HPDE6-E6E7 (cell line): ENCODE measurements around the gene KDM1A.

Experiments used
- DNase-seq: peaks from one replicate; pipeline ENCODE4 v3.0.0; 2011; ENCODE audit warnings: missing footprints; ENCODE audit errors: extremely low spot score

The KDM1A gene

DNA sequence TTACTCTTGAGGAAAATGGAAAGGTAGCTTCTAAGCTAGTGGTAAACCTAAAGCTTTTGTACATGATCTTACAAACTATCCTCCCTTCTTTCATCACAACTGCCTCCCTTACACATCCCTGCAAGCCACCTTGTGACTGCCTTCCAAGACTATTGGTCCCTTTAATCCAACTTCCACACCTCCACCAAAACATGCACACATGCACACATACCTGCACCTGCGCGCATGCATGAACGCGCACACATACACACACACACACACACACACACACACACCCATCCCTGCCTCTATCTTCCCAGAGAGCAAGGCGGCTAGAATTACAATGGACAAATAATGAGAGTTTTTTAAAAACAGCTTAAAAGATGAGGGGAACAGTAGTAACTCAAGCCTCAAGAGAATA is 91.1 kb downstream of the KDM1A start:
- DNase-seq = no peak

DNA sequence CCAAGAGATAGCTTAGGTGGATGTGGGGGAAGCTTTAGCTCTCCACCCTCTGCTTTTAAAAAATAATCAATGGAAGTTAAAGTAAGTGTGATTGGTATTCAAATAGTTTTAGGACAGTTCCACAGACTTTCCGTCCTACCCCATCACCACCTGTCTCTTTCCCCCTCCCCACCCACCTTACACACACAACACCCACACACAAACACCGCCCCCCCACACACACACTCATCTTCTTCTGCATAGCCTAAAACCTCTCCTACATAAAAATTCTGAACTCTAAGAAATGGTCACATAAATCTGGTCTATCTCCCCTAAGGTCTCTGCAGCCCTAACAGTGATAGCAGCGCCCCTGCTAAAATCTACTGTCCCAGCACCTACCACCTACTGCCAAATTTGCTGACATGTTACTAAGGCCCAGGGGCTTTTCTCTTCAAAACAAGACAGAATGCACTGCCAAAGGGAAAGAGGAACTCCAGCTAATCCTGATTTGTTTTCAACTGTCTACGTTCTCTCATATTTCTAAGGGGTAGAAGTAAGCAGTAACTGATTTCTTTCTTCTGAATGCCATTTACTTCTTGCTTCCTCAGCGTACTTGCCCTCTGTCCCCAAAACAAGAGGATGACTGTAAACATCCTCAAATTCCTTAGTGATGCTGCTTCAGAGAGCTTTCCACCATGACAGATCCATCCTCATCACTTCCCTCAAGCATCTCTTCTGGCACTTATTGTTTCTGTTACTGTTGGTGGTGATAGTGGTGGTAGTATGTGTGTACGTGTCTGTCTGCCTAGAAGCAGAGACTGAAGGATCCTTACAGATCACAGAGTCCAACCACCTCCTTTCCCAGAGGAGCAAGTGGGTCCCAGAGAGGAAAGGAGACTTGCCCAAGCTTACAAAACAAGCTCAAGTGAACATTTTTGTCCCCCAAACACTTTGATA is 92.6 kb downstream of the KDM1A start:
- DNase-seq = no peak

DNA sequence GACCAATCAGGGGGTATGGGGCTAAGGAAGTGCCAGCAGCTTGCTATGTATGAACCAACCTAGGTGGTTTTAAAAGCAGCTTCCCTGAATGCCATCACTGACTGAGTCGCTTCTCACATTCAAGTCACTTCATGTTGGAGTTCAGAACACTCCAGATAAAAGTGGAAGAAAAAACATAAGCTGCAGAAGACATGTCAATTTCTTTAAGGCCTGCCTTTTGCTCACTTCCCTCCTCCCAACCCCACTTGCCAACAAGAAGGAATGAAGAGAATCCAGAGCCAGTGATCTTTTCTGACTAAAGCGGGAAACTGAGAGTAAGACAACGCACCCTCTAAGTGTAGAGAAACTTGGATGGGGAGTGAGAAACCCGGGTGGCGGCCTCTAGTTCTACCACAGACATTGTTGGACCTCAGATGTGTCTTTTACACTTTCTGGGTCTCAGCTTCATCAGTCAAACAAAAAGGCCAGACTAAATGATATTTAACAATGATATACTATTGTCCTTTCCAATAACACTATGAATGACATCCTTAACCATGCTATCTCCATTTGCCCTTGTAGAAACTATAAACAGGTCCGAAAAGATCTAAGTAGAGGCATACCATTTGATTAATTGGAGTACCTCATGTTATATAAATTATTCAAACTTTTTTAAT is 95.3 kb downstream of the KDM1A start:
- DNase-seq = no peak

DNA sequence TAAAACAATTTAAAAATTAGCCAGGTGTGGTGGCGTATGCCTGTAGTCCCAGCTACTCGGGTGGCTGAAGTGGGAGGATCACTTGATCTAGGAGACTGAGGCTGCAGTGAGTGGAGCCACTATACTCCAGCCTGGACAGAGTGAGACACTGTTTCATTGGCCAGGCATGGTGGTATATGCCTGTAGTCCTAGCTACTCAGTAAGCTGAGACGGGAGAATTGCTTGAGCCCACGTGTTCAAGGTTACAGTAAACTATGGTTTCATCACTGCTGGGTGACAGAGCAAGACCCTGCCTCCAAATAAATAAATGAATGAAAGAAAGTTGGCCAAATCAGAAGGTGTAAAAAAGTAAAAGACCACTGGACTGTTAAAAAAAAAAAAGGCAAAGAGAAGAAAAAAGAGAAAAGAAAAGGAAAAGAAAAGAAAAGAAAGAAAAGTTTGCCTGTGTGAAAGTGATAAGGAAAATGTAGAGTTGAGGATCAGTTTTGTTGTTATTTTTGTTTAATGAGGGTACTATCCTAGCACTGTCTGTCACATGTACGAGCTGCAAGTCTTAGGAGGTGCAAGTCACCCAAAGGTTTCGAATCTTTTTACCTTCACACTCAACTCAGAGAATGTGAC is 97.1 kb downstream of the KDM1A start:
- no peak for DNase-seq

DNA sequence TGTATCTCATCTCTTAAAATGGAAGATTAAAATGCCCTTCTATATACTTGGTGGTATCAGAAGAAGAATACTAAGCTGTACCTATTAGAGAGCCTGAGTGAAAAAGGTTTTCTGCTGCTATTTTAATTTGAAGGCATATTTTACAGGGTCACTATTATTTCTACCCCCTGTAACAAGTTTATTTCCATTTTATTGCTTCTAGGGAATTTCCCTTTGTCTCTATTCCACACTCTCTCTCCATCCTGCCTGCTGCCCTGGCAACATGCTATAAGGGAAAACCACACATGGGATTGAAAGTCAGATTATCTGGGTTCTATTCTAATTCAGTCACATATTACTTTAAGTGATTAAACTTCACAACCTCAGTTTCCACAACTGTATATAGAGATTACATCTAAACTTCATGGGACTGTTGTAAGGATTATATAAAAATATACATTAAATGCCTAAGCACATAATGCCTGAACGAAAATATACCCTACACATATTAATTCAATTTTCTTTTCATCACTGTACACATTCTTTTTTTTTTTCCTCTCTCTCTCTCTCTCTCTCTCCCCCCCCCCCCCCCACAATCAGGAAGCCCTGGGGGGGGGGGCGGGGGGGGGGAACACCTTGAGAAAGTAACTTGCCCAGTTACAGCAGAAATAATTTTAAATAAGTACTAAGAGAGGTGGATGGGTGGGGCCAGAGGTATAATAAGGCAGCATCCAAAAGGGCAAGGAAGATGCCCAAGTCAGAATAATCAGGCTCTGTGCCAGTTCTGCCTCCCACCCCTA is 97.8 kb downstream of the KDM1A start:
- DNase-seq = no peak

DNA sequence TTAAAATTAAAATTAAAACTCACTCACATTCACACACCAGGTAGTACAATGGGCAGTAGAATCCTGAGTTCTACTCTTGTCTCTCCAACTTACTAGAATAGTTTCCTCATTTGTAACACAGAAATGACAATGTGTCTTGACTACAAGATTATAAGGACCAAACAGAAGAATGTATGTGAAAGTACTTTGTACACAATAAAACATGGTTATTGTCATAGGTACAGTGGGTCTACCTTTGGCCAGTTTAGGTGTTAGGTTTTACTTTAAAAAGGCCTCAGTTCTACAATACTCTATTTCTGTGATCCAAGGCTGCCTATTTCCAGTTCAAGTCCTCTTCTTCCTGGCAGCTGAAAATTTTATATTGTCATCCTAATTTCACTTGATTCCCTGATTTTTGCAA is 99.1 kb downstream of the KDM1A start:
- no peak for DNase-seq

DNA sequence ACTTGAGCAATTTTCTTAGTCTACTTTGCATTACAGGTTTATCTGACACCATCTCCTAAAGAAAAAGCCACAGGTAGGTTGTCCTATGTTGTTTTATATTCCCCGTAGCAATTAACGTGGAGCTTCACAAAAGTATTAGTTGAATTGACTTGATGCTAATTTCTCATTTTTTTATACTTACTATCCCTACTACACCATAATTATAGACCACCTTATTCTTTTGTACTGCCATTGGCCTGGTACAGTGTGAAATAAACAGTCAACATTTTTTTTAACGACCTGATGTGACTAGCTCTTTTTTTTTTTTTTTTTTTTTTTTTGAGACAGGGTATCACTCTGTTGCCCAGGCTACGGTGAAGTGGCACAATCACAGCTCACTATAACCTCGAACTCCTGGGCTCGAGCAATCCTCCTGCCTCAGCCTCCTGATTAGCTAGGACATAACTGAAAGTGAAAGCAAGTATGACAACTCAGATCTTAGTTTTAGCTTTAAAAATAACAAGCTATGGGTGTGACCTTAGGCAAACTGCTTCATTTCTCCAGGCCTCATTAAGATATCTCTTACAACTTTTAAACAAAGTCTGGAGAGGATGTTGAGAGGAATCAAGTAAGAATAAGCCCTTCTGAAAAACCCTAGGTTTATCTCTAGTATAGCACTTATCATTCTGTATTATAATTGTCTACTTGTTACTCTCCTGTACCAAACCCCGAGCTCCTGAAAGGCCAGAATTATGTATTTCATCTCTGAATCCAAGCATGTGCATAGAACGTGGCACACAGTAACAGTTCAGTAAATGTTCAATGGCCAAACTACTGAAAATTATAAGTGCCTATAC is 99.9 kb downstream of the KDM1A start:
- no peak for DNase-seq

DNA sequence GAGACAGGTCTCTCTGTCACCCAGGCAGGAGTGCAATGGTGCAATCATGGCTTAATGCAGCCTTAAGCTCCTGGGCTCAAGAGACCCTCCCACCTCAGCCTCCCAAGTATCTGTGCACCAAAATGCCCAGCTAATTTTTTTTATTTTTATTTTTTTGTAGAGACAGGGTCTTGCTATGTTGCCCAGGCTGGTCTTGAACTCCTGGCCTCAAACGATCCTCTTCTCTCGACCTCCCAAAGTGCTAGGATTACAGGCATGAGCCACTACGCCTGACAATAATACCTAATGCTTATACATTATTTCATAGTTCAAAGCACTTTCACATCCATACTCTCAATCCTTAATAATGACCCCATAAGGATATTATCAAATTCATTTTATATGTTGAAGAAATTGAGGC is 101.1 kb downstream of the KDM1A start:
- no peak for DNase-seq

DNA sequence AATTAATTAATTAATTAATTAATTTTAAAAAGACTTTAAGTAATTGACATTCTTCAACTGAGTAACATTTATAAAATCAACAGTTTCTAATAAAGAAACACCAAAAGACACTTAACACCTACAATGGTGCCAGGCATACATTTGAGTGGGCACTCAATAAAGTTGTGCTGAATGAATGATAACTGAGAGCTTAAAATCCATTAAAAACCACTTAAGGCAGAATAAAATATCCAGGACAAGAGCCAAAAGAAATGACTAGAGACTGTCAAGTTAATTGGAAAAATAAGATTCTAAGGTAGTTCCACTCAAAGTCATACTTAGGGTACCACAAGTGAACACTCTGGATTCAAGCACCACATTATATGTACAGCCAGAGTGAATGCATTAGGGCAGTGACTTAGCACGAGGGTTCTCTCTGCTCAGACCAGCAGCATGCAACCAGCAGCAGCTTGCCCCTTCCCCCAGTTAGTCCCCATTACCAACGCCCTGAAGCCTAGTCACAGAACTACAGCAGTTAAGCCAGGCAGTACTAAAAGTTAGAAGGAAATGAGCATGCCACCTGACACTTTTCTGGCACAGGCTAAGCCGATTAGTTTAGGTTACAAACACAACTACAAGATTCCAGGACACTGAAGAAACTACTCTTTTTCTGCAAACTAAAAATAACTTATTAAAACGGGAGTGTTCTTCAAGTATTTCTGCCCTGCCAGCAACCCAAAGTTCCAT is 102.9 kb downstream of the KDM1A start:
- DNase-seq = no peak

DNA sequence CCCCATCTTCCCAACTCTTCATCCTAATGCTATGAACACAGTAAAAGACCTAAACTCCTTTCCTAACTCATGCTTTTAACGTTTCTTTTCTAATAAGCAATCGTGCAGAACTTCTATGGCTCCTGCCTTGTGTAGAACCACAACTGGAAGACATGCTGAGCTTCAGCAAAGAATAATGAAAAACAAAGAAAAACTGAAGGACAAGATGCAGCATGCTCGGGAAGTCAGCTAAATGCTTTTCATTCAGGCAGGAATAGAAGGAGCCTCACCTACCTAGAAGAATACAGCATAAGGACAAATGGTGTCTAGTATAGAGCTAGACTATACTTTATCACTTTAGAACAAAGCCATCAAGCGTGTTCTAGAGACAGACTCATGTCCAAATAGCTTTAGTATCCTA is 103.5 kb downstream of the KDM1A start:
- DNase-seq = no peak

DNA sequence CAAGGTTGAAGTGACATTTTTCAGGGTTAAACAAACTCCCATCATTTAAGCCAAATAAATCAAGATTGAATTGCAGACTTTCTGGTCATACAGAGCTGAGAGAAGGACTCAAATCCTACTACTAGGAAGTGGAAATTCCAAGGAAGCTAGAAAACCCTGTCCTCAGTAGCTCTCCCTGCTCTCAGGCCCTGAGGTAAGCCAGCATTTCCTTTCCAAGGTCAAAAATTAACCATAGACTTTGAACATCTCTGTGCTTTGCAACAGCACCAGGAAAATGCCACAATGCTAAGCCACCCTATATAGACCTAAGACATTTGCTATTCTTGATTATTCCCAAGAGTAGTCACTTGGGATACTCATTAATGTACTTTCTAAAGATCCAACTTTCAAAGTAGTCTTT is 104.3 kb downstream of the KDM1A start:
- no peak for DNase-seq

DNA sequence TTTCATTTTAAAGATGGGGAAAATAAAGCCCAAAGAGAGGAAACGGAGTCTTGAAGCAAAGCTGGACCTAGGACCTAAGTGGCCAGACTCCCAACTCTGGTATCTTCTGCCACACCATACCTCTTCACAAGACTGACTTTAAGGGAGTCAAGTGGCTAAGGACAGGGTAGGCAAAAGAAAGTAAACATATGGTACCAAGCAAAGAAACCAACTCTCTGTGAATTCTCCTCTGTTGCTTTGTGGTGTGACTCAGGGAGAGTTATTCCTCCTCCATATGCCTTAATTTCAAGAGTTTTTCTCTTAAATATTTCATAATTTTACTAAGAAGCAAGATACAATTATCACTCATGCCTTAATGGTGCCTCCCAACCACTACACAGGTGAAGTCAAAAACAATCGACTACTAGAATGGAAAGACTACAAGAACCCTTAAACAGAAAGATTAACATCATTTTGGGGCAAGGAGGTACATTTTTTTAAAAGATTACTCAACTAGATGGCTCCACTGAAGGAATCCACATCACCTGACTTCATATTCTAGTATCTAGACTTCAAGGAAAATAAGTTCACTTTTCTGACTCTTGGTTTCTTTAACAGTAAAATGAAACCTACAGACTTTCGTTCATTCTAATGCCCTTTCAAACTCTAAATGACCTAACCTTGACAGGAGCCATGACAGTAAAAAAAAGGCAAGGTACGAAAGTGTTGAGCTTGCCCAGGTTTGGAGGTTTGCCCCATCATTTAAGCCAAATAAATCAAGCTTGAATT is 105.2 kb downstream of the KDM1A start:
- no peak for DNase-seq

DNA sequence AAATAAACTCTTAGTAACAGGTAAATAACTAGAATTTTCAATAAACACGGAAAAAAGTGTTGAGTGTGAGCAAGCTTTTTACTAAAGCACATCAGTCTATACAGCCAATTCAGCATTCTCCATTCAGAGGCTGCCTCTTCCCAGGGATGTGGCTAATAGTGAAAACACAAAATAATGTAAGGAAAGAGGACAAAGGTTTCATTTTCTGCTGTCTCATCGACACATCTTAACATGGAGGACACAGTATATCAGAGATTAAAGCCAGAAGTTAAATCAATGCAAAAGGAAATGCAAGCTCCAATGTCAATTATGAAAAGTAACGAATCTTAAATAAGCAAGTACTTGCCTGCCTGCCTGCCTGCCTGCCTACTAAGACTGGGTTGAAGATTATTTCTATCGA is 106.2 kb downstream of the KDM1A start:
- DNase-seq = no peak

DNA sequence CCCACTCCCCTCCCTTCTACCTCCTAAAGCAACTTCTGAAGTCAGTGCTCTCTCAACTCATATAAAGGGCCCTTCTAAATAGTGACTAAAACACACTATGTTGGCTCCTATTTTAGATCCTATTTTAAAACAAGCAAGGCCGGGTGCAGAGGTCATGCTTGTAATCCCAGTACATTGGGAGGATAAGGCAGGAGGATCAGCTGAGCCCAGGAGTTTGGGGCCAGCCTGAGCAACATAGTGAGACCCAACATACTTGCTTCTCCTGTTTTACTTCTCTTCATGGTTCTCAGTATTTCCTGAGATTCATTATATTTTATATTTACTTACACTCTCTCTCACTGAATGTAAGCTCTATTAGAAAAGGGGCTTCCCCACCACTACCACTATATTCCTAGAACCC is 106.9 kb downstream of the KDM1A start:
- no peak for DNase-seq

DNA sequence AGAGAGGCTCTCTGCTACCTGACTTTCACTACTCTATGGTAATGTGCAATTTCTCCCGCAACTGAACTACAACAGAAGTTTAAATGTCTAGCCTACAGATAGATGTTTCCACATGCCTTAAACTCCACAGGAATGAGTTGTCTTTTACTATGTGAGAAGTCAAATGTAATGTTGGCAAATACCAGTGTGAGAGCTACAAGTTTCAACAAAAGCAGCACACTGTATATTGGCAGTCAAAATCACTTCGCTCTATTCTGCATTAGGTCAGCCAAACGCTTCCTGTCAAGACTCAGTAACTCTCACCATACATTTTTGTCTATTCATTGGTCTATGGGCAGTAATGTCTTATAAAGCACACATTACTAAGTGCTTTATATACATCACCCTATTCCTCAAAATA is 107.5 kb downstream of the KDM1A start:
- DNase-seq = no peak

DNA sequence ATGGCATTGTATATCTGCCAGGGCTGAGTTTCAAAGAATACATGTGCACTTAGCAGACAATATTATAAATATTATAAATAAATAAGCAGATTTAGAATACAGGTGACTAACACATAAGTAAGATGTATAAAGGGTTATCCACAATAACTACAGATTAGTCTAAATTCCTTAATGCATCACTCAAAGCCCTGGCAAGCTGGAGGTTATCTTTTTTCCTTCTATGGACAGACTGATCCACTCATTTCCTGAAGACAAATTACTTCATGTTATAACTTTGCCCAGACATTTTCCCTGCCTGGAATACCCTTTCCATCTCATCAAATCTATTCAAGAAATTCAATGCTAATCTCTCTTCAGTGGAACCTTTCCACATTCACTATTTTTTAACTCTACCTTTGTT is 110.6 kb downstream of the KDM1A start:
- DNase-seq = no peak

DNA sequence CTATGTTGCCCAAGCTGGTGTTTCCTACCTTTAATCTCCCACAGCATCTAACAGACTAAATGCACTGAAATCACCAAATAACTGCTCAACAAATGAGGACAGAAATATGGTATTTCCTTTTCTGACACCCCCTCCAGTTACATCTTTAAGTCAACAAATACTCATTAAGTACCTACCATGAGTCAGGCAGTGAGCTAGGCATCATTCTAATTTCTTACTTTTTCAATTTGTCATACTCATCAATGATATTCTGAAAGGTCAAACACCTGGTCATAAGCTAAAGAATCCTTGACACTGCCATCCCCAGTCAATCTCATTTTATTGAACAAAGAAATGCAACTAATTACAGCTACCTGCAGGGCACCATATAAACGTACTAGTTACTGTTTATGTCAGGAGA is 112.8 kb downstream of the KDM1A start:
- no peak for DNase-seq
